ENCODE results near the gene C3orf18. TPM values are rescaled to one million over a fixed set of nuclear protein-coding genes. Genes with fewer than 3 reads are reported as not detected.

Gene C3orf18
- total RNA-seq, 1 donor from 2014 or later: 7.2 TPM

- H3K27ac Mint-ChIP-seq (ENCODE audit: unreplicated experiment): no peak overlapping the region
- FAIRE-seq: no peak
- H3K9me3 Mint-ChIP-seq (ENCODE audit: unreplicated experiment): no peaks in the 10 kb centered on the region
These were observed 35.9 kb upstream of the C3orf18 start for GRCh38 chr3:50603261-50604109.

GRCh38 chr3:50602595-50603191, 35.1 kb upstream of the C3orf18 start:
- Histone ChIP-seq H2AFZ (ENCODE audit: low read depth, low read length) (no peak overlapping the region), H3K4me2 (ENCODE audit: low read length) (no peak overlapping the region), H3K79me2 (ENCODE audit: insufficient read depth, low read length) (no peaks in the 10 kb centered on the region), H3K9me3 (ENCODE audit: insufficient read depth, low read depth, low read length) (no peaks in the 10 kb centered on the region), H3K4me1 (ENCODE audit: insufficient read depth, low read length) (peaks cover 18% of the 10 kb centered on the region), H3K9ac (ENCODE audit: low read length) (peak overlapping the region; percentile 69), H3K36me3 (ENCODE audit: insufficient read depth, low read length) (no peaks in the 10 kb centered on the region), H4K20me1 (ENCODE audit: insufficient read depth, low read length) (no peaks in the 10 kb centered on the region), H3K27me3 (ENCODE audit: insufficient read depth, low read length) (no peaks in the 10 kb centered on the region), H3K27ac (ENCODE audit: low read depth, low read length) (peak overlapping the region; percentile 56), H3K4me3 (ENCODE audit: insufficient read depth, low read depth, low read length) (no peak overlapping the region)
- peaks cover 13% of the 10 kb centered on the region for H3K4me1 Mint-ChIP-seq (ENCODE audit: low read depth, unreplicated experiment)
- DNase-seq (ENCODE audit: low read depth): no peak
- no peaks in the 10 kb centered on the region for H3K36me3 Mint-ChIP-seq (ENCODE audit: low read depth, unreplicated experiment)
- H3K27ac Mint-ChIP-seq (ENCODE audit: unreplicated experiment): peak overlapping the region; percentile 41
- no peaks in the 10 kb centered on the region for H3K9me3 Mint-ChIP-seq (ENCODE audit: unreplicated experiment)
- TF ChIP-seq, protein P1, sequence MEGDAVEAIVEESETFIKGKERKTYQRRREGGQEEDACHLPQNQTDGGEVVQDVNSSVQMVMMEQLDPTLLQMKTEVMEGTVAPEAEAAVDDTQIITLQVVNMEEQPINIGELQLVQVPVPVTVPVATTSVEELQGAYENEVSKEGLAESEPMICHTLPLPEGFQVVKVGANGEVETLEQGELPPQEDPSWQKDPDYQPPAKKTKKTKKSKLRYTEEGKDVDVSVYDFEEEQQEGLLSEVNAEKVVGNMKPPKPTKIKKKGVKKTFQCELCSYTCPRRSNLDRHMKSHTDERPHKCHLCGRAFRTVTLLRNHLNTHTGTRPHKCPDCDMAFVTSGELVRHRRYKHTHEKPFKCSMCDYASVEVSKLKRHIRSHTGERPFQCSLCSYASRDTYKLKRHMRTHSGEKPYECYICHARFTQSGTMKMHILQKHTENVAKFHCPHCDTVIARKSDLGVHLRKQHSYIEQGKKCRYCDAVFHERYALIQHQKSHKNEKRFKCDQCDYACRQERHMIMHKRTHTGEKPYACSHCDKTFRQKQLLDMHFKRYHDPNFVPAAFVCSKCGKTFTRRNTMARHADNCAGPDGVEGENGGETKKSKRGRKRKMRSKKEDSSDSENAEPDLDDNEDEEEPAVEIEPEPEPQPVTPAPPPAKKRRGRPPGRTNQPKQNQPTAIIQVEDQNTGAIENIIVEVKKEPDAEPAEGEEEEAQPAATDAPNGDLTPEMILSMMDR (IDR thresholded peaks at IDR 0.05; ENCODE audit: insufficient read depth, low read depth, low read length): no peak
- TF ChIP-seq EZH2 (IDR thresholded peaks at IDR 0.05; ENCODE audit: insufficient read depth, low read length): no peak
- H3K27me3 Mint-ChIP-seq (ENCODE audit: low read depth, unreplicated experiment): peaks cover 35% of the 10 kb centered on the region
- FAIRE-seq: no peak
- no peak overlapping the region for H3K4me3 Mint-ChIP-seq (ENCODE audit: unreplicated experiment)

More at GRCh38 chr3:50603261-50604109, 35.9 kb upstream of the C3orf18 start:
- Histone ChIP-seq H2AFZ (ENCODE audit: low read depth, low read length) (no peak overlapping the region), H4K20me1 (ENCODE audit: insufficient read depth, low read length) (no peaks in the 10 kb centered on the region), H3K79me2 (ENCODE audit: insufficient read depth, low read length) (no peaks in the 10 kb centered on the region), H3K27ac (ENCODE audit: low read depth, low read length) (no peak overlapping the region), H3K9me3 (ENCODE audit: insufficient read depth, low read depth, low read length) (no peaks in the 10 kb centered on the region), H3K4me3 (ENCODE audit: insufficient read depth, low read depth, low read length) (no peak overlapping the region), H3K36me3 (ENCODE audit: insufficient read depth, low read length) (no peaks in the 10 kb centered on the region), H3K27me3 (ENCODE audit: insufficient read depth, low read length) (no peaks in the 10 kb centered on the region), H3K4me2 (ENCODE audit: low read length) (no peak overlapping the region), H3K4me1 (ENCODE audit: insufficient read depth, low read length) (peaks cover 18% of the 10 kb centered on the region), H3K9ac (ENCODE audit: low read length) (no peak overlapping the region)
- no peak overlapping the region for H3K4me3 Mint-ChIP-seq (ENCODE audit: unreplicated experiment)
- no peaks in the 10 kb centered on the region for H3K36me3 Mint-ChIP-seq (ENCODE audit: low read depth, unreplicated experiment)
- no peak for DNase-seq (ENCODE audit: low read depth)
- H3K4me1 Mint-ChIP-seq (ENCODE audit: low read depth, unreplicated experiment): peaks cover 13% of the 10 kb centered on the region
- no peak for TF ChIP-seq EZH2 (IDR thresholded peaks at IDR 0.05; ENCODE audit: insufficient read depth, low read length)
- TF ChIP-seq, protein P1 (IDR thresholded peaks at IDR 0.05; ENCODE audit: insufficient read depth, low read depth, low read length): no peak
- peaks cover 39% of the 10 kb centered on the region for H3K27me3 Mint-ChIP-seq (ENCODE audit: low read depth, unreplicated experiment)
